ENCODE data around the gene TPCN2. TPM values are rescaled to one million over a fixed set of nuclear protein-coding genes. Genes with fewer than 3 reads are reported as not detected.
A peak's percentile ranks its signal among the peaks of the same experiment; 100 is the strongest.

TPCN2 gene
- total RNA-seq, 3 donors from 2014 or later (not counting 1 experiment from before 2014, with no cell fraction given), result 14.9 to 18.3 (median 18.2) TPM

DNA sequence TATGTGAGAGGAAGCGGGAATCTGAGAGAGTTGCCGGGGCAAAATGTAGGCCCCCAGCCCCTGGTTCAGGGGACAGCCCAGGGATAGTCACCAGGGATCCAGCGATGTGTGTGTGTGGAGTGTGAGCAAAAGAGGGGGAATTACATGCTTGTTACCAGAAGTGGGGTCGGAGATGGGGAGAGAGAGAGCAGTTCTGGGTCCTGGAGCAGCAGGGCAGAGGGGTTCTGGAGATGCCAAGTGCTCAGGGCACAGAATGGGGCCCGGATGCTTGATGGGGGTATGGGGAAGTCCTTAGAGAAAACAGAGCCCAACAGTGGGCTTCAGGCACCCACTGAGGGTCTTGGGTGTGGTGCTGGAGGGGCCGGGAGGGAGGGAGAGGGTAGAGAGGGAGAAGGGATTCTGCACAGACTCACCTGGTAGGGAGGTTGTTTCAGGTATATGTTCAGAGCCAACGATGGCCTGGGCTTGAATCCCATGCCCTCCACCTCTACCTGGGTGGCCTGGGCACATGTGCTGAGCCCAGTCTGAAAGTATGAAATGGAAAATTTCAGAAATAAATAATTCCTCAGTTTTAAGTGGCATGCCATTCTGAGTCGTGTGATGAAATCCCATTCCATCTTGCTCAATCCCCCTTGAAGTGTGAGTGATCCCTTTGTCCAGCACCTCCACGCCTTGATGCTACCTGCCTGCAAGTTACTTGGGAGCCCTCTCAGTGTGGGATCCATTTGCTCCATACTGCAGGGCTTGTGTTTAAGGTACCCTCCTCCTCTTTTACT, 119.4 kb downstream of the TPCN2 start:
- TF ChIP-seq, protein P1, sequence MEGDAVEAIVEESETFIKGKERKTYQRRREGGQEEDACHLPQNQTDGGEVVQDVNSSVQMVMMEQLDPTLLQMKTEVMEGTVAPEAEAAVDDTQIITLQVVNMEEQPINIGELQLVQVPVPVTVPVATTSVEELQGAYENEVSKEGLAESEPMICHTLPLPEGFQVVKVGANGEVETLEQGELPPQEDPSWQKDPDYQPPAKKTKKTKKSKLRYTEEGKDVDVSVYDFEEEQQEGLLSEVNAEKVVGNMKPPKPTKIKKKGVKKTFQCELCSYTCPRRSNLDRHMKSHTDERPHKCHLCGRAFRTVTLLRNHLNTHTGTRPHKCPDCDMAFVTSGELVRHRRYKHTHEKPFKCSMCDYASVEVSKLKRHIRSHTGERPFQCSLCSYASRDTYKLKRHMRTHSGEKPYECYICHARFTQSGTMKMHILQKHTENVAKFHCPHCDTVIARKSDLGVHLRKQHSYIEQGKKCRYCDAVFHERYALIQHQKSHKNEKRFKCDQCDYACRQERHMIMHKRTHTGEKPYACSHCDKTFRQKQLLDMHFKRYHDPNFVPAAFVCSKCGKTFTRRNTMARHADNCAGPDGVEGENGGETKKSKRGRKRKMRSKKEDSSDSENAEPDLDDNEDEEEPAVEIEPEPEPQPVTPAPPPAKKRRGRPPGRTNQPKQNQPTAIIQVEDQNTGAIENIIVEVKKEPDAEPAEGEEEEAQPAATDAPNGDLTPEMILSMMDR (IDR thresholded peaks at IDR 0.05), result no peak
- DNase-seq, result no peak
- H3K36me3 Mint-ChIP-seq, result no peaks in the 10 kb centered on the region
- WGBS (ENCODE audit: insufficient coverage), result 82% methylated on average over 9 of the region's 9 CpGs
- H3K4me1 Mint-ChIP-seq, result no peaks in the 10 kb centered on the region
- intact Hi-C loops (cut with micrococcal nuclease), result no loop called here
- H3K27ac ChIP-seq (ENCODE audit: low read length), result no peak overlapping the region
- no peaks in the 10 kb centered on the region for H3K27me3 ChIP-seq (ENCODE audit: control insufficient read depth, insufficient read depth, low read length)
- no peaks in the 10 kb centered on the region for H3K36me3 ChIP-seq (ENCODE audit: control insufficient read depth, insufficient read depth, low read length)
- peak overlapping the region in 1 of 2 donors; percentile 15 for H3K27ac Mint-ChIP-seq
- no peaks in the 10 kb centered on the region for H3K9me3 ChIP-seq (ENCODE audit: control insufficient read depth, insufficient read depth, low read length)
- no peak for ATAC-seq
- no peak overlapping the region for H3K4me3 Mint-ChIP-seq
- H3K4me1 ChIP-seq (ENCODE audit: control insufficient read depth, insufficient read depth, low read length), result peaks cover 5% of the 10 kb centered on the region
- H3K4me3 ChIP-seq (ENCODE audit: low read length), result no peak overlapping the region
- H3K27me3 Mint-ChIP-seq (ENCODE audit: low read depth in 2 of 2), result peaks cover 10 to 16% of the 10 kb centered on the region in 2 donors
- no peaks in the 10 kb centered on the region for H3K9me3 Mint-ChIP-seq

DNA sequence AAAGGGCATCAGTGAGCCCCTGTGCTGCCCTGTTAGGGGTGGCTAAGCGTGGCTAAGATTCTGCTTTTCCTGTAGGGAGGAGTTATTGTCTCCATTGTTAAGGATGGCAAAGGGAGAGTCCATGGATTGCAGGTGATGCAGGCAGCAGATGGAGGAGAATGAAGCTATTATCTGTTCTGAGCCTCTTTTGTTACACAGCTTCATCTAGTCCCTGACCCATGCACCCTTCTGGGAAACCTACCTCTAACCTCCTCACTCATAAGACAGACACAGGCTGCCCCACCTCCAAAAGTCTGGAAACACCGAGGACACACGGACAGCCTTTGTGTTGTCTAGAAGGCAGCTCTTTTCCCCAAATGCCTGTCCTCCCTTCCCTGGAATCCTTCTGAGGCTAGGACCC, 120.7 kb downstream of the TPCN2 start:
- 93% methylated on average over 3 of the region's 3 CpGs for WGBS (ENCODE audit: insufficient coverage)
- no peak for DNase-seq
- no peak overlapping the region for H3K27ac ChIP-seq (ENCODE audit: low read length)
- Mint-ChIP-seq H3K4me1 (no peaks in the 10 kb centered on the region), H3K4me3 (no peak overlapping the region), H3K9me3 (no peaks in the 10 kb centered on the region), H3K27me3 (ENCODE audit: low read depth in 2 of 2) (peaks cover 10 to 14% of the 10 kb centered on the region in 2 donors), H3K27ac (no peak overlapping the region), H3K36me3 (no peaks in the 10 kb centered on the region)
- peaks cover 5% of the 10 kb centered on the region for H3K4me1 ChIP-seq (ENCODE audit: control insufficient read depth, insufficient read depth, low read length)
- no peaks in the 10 kb centered on the region for H3K27me3 ChIP-seq (ENCODE audit: control insufficient read depth, insufficient read depth, low read length)
- no peak for ATAC-seq
- TF ChIP-seq, protein P1 (IDR thresholded peaks at IDR 0.05), result no peak
- no peaks in the 10 kb centered on the region for H3K9me3 ChIP-seq (ENCODE audit: control insufficient read depth, insufficient read depth, low read length)
- intact Hi-C loops (cut with micrococcal nuclease), result no loop called here
- H3K4me3 ChIP-seq (ENCODE audit: low read length), result no peak overlapping the region
- no peaks in the 10 kb centered on the region for H3K36me3 ChIP-seq (ENCODE audit: control insufficient read depth, insufficient read depth, low read length)

DNA sequence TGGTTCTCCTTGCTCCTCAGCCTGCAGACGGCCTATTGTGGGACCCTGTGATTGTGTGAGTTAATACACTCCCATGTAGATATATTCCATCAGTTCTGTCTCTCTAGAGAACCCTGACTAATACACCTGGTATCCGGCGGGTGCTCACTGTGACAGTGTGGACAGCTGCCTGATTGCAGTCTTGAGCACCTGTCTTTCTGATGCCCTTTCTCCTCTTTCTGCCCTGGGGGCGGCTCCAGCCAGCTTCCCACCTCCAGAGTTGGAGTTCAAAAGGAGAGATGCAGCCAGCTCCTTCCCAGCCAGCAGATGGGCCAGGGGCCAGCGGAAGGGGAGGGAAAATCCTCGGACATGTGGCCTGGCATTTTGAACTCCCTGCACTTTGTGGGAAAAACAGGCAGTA, 122.0 kb downstream of the TPCN2 start:
- no peak overlapping the region for H3K4me3 ChIP-seq (ENCODE audit: low read length)
- H3K27me3 ChIP-seq (ENCODE audit: control insufficient read depth, insufficient read depth, low read length), result no peaks in the 10 kb centered on the region
- ATAC-seq (no peak), DNase-seq (no peak)
- no peaks in the 10 kb centered on the region for H3K9me3 Mint-ChIP-seq
- H3K4me1 Mint-ChIP-seq, result no peaks in the 10 kb centered on the region
- TF ChIP-seq, protein P1 (IDR thresholded peaks at IDR 0.05), result no peak
- H3K4me1 ChIP-seq (ENCODE audit: control insufficient read depth, insufficient read depth, low read length), result peaks cover 5% of the 10 kb centered on the region
- H3K36me3 ChIP-seq (ENCODE audit: control insufficient read depth, insufficient read depth, low read length), result no peaks in the 10 kb centered on the region
- no peaks in the 10 kb centered on the region for H3K36me3 Mint-ChIP-seq
- no peak overlapping the region for H3K4me3 Mint-ChIP-seq
- no peaks in the 10 kb centered on the region for H3K9me3 ChIP-seq (ENCODE audit: control insufficient read depth, insufficient read depth, low read length)
- 89% methylated on average over 6 of the region's 6 CpGs for WGBS (ENCODE audit: insufficient coverage)
- H3K27ac ChIP-seq (ENCODE audit: low read length), result no peak overlapping the region
- peaks cover 7 to 10% of the 10 kb centered on the region in 2 donors for H3K27me3 Mint-ChIP-seq (ENCODE audit: low read depth in 2 of 2)
- intact Hi-C loops (cut with micrococcal nuclease), result no loop called here
- no peak overlapping the region for H3K27ac Mint-ChIP-seq

Measured in natural killer cell (primary cell).